RPMI8226 (cell line): ENCODE results near the gene AIFM1.

ENCODE experiments used
- DNase-seq: peaks from one replicate; pipeline ENCODE4 v3.0.0-alpha.2; 2015

The AIFM1 gene

GRCh38 chrX:130086447-130087206 is 79.0 kb downstream of the AIFM1 start:
- DNase-seq: no peak

GRCh38 chrX:130085551-130086446 is 79.8 kb downstream of the AIFM1 start:
- DNase-seq: no peak

DNA sequence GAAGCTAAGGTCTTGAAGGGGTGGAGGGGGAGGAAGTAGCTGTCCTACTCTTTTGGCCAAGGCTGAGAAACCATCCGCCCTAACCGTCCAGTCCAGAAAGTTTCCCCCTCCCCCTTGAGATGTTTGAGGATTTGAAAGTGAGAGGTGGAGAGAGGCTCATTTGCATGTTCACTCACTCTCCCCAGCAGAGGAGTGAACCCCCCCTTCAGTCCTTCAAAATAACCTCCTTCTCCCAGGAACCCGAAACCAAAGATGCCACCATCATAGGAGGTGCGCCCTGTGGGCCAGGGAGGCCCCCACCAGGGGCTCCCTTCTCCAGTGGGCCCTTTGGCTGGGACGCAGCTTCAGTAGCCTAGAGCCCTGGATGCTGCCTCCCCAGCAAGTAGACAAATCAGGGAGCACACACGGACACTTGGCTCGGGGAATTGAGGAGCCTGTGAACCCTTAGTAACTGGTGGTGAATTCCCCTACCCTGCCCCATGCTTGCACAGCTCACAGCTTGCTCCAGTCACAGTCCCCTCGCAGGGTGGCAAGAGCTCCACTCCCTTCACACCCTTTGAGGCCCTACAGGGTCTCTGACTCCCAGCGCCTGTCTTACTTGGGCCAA is 80.9 kb downstream of the AIFM1 start:
- DNase-seq: peak; percentile 35

- DNase-seq: no peak
Measured at GRCh38 chrX:130083656-130084382, 81.8 kb downstream of the AIFM1 start.

- DNase-seq: no peak
Measured at GRCh38 chrX:130083107-130083490, 82.5 kb downstream of the AIFM1 start.

DNA sequence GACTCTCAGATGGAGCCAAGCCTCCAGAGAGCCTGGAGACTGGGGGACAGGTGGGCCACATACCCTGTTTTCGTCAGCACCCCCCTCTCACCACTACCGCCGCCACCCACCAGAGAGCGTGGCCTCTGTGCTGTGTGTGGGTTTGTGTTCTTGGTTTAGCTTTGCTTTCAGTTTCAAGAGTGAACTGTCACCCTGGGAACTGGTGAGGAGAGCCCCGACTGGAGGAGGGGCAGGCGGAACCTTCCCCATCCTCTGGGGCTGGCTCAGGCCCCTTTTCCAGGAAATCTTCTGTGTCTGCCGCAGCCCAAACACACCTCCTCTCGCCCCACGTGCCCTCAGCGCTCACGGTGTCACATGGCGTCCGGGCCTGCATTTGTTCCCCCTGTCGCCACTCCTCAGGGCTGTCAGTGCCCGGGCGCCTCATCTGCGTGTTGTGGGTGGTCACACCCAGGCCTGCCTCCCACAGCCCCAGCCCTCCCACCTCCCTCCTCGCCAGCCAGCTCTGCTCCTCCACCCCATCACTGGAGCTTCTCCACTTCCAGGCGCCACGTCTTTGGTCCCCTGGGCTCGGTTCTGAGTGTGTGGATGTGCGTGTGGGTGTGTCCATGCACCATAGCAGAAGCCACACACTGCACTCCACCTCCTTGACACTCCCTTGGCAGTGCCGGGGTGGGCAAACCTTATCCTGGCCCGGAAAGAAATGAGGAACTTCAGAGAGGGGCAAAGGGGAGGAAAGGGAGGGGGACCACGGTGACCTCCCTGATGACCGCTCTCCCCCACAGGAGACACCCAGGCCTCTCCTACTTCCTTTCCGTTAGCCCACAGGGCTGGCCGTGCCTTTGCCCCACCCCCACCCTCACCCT is 83.2 kb downstream of the AIFM1 start:
- DNase-seq: peak; percentile 66

GRCh38 chrX:130081421-130082045 is 84.1 kb downstream of the AIFM1 start:
- DNase-seq: no peak

DNA sequence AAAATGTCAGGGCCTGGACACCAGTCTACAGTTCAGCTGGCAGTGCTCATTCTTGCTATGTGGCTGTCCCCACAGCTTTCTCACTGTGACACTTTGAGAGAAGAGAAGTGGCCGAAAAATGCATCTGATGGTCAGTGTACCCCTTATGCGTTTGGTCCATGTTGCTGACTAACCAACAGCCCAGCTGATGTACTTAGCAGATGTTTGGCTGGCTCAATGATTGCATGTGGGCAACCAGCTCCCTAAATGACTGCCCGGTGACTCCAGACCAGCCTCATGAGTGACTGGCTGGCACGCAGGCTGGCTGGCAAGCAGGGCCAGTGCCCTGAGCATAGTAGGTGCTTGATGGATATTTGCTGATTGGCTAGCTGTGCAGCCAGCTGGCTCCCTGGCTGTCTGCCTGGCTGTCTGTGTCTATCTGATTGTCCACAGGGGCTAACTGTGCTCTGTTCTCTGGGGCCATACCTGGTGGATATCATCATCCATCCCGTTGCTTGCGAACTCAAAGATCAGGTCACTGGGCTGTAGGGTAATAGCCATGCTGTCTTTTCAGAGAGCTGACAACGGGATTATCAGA is 84.8 kb downstream of the AIFM1 start:
- no peak for DNase-seq

DNA sequence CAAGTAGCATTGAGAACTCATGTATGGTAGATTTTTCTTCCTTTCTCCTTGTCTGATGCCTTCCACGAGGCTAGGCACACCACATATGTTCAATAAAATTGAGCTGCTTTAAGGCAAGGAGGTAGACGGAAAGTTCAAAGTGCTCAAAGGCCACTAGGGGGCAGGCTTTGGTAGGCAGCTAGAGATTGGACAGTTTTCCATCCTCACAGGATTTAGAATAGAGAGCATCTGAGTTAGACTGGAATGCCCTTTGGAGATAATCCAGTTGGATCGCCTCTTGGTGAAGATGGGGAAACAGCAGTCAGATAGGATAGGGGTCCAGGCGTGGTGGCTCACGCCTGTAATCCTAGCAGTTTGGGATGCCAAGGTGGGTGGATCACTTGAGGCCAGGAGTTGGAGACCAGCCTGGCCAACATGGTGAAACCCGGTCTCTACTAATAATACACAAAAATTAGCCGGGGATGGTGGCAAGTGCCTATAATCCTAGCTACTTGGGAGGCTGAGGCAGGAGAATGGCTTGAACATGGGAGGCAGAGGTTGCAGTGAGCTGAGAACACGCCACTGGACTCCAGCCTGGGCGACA is 85.7 kb downstream of the AIFM1 start:
- DNase-seq: peak; percentile 64
